SU-DHL-6 (cell line): ENCODE data around the gene DPM3.

Source experiments
- H2AFZ ChIP-seq: fragments of 200-600 bp; sonication (generic); 2 replicates; pipeline ENCODE4 v1.6.1; 2014; ENCODE audit warnings: low read depth, mild to moderate bottlenecking, moderate library complexity, mixed read lengths, antibody characterized with exemption, low read length; ENCODE audit not compliant: severe bottlenecking
- H3F3A ChIP-seq: fragments of 200-600 bp; shearing (Covaris generic); 2 replicates; pipeline ENCODE4 v1.6.0; 2016; ENCODE audit warnings: antibody characterized with exemption, mild to moderate bottlenecking; ENCODE audit not compliant: insufficient read depth
- H3K27ac ChIP-seq: fragments of 200-600 bp; sonication (generic); 2 replicates; pipeline ENCODE4 v1.5.1; 2016; ENCODE audit warnings: low read depth, mild to moderate bottlenecking, low read length, moderate library complexity, mixed read lengths
- H3K27me3 ChIP-seq: fragments of 200-600 bp; sonication (generic), shearing (Covaris generic); 2 replicates; pipeline ENCODE4 v1.6.0; 2014; ENCODE audit warnings: mild to moderate bottlenecking, low read length
- H3K36me3 ChIP-seq: fragments of 200-600 bp; sonication (generic); 2 replicates; pipeline ENCODE4 v1.6.1; 2014; ENCODE audit warnings: mild to moderate bottlenecking, low read length, mixed read lengths
- H3K4me2 ChIP-seq: fragments of 300-600, 200-600 bp; shearing (Covaris generic), sonication (generic); 2 replicates; pipeline ENCODE4 v1.6.0; 2014; ENCODE audit warnings: low read length, low read depth, mild to moderate bottlenecking; ENCODE audit not compliant: poor library complexity, severe bottlenecking
- H3K4me3 ChIP-seq: fragments of 200-600 bp; sonication (generic); 2 replicates; pipeline ENCODE4 v1.5.1; 2014; ENCODE audit warnings: antibody characterized with exemption, low read length, mild to moderate bottlenecking, mixed read lengths; ENCODE audit not compliant: insufficient read depth, poor library complexity, severe bottlenecking
- H3K79me2 ChIP-seq: fragments of 200-600 bp; sonication (generic); 2 replicates; pipeline ENCODE4 v1.6.1; 2014; ENCODE audit warnings: mild to moderate bottlenecking, low read length, moderate library complexity; ENCODE audit not compliant: insufficient read depth
- H3K9ac ChIP-seq: fragments of 200-600 bp; sonication (generic); 2 replicates; pipeline ENCODE4 v1.7.0; 2014; ENCODE audit warnings: mild to moderate bottlenecking, low read length
- H3K9me2 ChIP-seq: fragments of 200-600 bp; sonication (generic); replicated peaks from 2 replicates; pipeline ENCODE4 v1.6.1; 2014; ENCODE audit warnings: low read length; ENCODE audit not compliant: insufficient read depth
- H3K9me3 ChIP-seq: fragments of 200-600 bp; sonication (generic); 2 replicates; pipeline ENCODE4 v1.6.1; 2014; ENCODE audit warnings: low read length, mixed read lengths; ENCODE audit not compliant: insufficient read depth
- H4K20me1 ChIP-seq: fragments of 200-600 bp; sonication (generic); 2 replicates; pipeline ENCODE4 v1.6.1; 2014; ENCODE audit warnings: low read depth, mild to moderate bottlenecking, antibody characterized with exemption, low read length, moderate library complexity, mixed read lengths
- CTCF ChIP-seq: fragments of 200-600 bp; sonication (generic); IDR thresholded peaks from one replicate; pipeline ENCODE4 v1.5.1; 2017; ENCODE audit warnings: antibody characterized with exemption, mild to moderate bottlenecking, low read length, moderate library complexity; ENCODE audit not compliant: insufficient read depth, poor library complexity, severe bottlenecking
- EZH2phosphoT487 ChIP-seq: fragments of 200-600 bp; sonication (generic), shearing (Covaris generic); conservative IDR thresholded peaks from 2 replicates; pipeline ENCODE4 v1.6.1; 2018; ENCODE audit warnings: mild to moderate bottlenecking, antibody characterized with exemption, low read length, moderate library complexity, mixed read lengths

The DPM3 gene

GRCh38 chr1:155176544-155177071 is 36.3 kb upstream of the DPM3 start:
- Histone ChIP-seq H3F3A (peaks cover 7% of the 10 kb centered on the region), H3K4me2 (no peak overlapping the region), H3K27me3 (no peaks in the 10 kb centered on the region), H3K9ac (no peak overlapping the region), H3K27ac (no peak overlapping the region), H2AFZ (no peak overlapping the region), H3K9me2 (no peaks in the 10 kb centered on the region), H3K79me2 (peaks cover 14% of the 10 kb centered on the region), H3K36me3 (no peaks in the 10 kb centered on the region), H4K20me1 (no peaks in the 10 kb centered on the region), H3K4me3 (no peak overlapping the region), H3K9me3 (no peaks in the 10 kb centered on the region)
- no peak for TF ChIP-seq EZH2phosphoT487
- peak; percentile 86 for TF ChIP-seq CTCF

- Histone ChIP-seq H2AFZ (no peak overlapping the region), H3K9me2 (no peaks in the 10 kb centered on the region), H3K9me3 (no peaks in the 10 kb centered on the region), H3K9ac (no peak overlapping the region), H3F3A (peaks cover 7% of the 10 kb centered on the region), H3K36me3 (no peaks in the 10 kb centered on the region), H3K27me3 (no peaks in the 10 kb centered on the region), H3K4me2 (no peak overlapping the region), H3K27ac (no peak overlapping the region), H3K4me3 (no peak overlapping the region), H3K79me2 (peaks cover 14% of the 10 kb centered on the region), H4K20me1 (no peaks in the 10 kb centered on the region)
- TF ChIP-seq EZH2phosphoT487 (no peak), CTCF (peak; percentile 16)
Observed at GRCh38 chr1:155175927-155176371, 35.6 kb upstream of the DPM3 start.

GRCh38 chr1:155175281-155175926 is 35.1 kb upstream of the DPM3 start:
- Histone ChIP-seq H4K20me1 (no peaks in the 10 kb centered on the region), H3K4me3 (no peak overlapping the region), H3K27ac (no peak overlapping the region), H3K9me2 (no peaks in the 10 kb centered on the region), H3K36me3 (no peaks in the 10 kb centered on the region), H3K27me3 (no peaks in the 10 kb centered on the region), H3F3A (peaks cover 7% of the 10 kb centered on the region), H3K4me2 (no peak overlapping the region), H3K79me2 (peaks cover 14% of the 10 kb centered on the region), H3K9me3 (no peaks in the 10 kb centered on the region), H3K9ac (no peak overlapping the region), H2AFZ (no peak overlapping the region)
- TF ChIP-seq CTCF (no peak), EZH2phosphoT487 (no peak)
